GM19468 (cell line): ENCODE data around the gene ZC3H10.
A peak's percentile ranks its signal among the peaks of the same experiment; 100 is the strongest.
"Not testable (repeated sequence)": the region's sequence is repeated elsewhere in the genome, so short reads cannot be mapped to it uniquely, and the experiment has no call there.

Experiments
- ATAC-seq: cut with Tn5 transposase; IDR thresholded peaks from one replicate; pipeline ENCODE4 v1.9.1; 2021; ENCODE audit warnings: mild to moderate bottlenecking, moderate library complexity, moderate number of reproducible peaks; ENCODE audit not compliant: unreplicated experiment; ENCODE audit errors: extremely low read depth

The ZC3H10 gene

GRCh38 chr12:56099787-56100186, 18.3 kb upstream of the ZC3H10 start:
- no peak for ATAC-seq

- ATAC-seq, result no peak
Observed at GRCh38 chr12:56101045-56101444, 17.0 kb upstream of the ZC3H10 start.

GRCh38 chr12:56102683-56103065, 15.4 kb upstream of the ZC3H10 start:
- no peak for ATAC-seq

GRCh38 chr12:56103066-56103711, 14.9 kb upstream of the ZC3H10 start:
- ATAC-seq, result no peak

- no peak for ATAC-seq
Observed at GRCh38 chr12:56103823-56104108, 14.3 kb upstream of the ZC3H10 start.

- peak; percentile 86 for ATAC-seq
Observed at GRCh38 chr12:56104109-56104814, 13.8 kb upstream of the ZC3H10 start, which contains the start of gene PA2G4. Gene PA2G4, plus strand, starts transcription at chr12:56104559. Its CDS starts 179 bp downstream, at chr12:56104738.

GRCh38 chr12:56104815-56105608, 13.1 kb upstream of the ZC3H10 start:
- no peak for ATAC-seq

- no peak for ATAC-seq
Observed at GRCh38 chr12:56105609-56105902, 12.5 kb upstream of the ZC3H10 start.

GRCh38 chr12:56107242-56107641, 10.8 kb upstream of the ZC3H10 start:
- ATAC-seq, result no peak

GRCh38 chr12:56110571-56110970, 7.5 kb upstream of the ZC3H10 start:
- no peak for ATAC-seq

- no peak for ATAC-seq
Observed at GRCh38 chr12:56114084-56114483, 4.0 kb upstream of the ZC3H10 start.

GRCh38 chr12:56115329-56115728, 2.7 kb upstream of the ZC3H10 start:
- no peak for ATAC-seq

- no peak for ATAC-seq
Observed at GRCh38 chr12:56116267-56117081, 1.6 kb upstream of the ZC3H10 start, which contains the start of gene RPL41. Gene RPL41, plus strand, starts transcription at chr12:56116633.

GRCh38 chr12:56117082-56117706, 872 bp upstream of the ZC3H10 start:
- ATAC-seq, result not testable (repeated sequence)

- no peak for ATAC-seq
Observed at GRCh38 chr12:56118688-56119357, 757 bp downstream of the ZC3H10 start.

GRCh38 chr12:56119361-56119796, 1.3 kb downstream of the ZC3H10 start:
- no peak for ATAC-seq

GRCh38 chr12:56120158-56120846, 2.2 kb downstream of the ZC3H10 start:
- no peak for ATAC-seq

GRCh38 chr12:56121204-56121870, 3.3 kb downstream of the ZC3H10 start:
- no peak for ATAC-seq
